Heart left ventricle (tissue), 13 donors: ENCODE data around the gene FZD2.

ENCODE experiments used
- POLR2A ChIP-seq, 2 donors: fragments of 450-650 bp; IDR thresholded peaks; one replicate each; pipeline ENCODE4 v1.6.1; 2017; ENCODE audit warnings: antibody characterized with exemption in 2 of 2, mild to moderate bottlenecking in 2 of 2, moderate library complexity in 2 of 2
- TF ChIP-seq, protein P1 (sequence below), 12 donors: fragments of 200-600 bp; sonication (generic) in 4 of 12; IDR thresholded peaks; one replicate each; pipeline versions ENCODE4 v1.5.0 to v1.8.0; 2018 to 2022; ENCODE audit warnings: antibody characterized with exemption in 12 of 12, mild to moderate bottlenecking in 5 of 12
- donor health status: ischemic (EF 13 %, LVEDD 7.1; RV severe dilation, severe dysfunction).
- donor health status: DM: no; HTN: yes; CAD: no.
- donor health status: DM: no; HTN: no; CAD: no.
- donor health status: ischemic (EF 25% LVEDD 6.9; RV normal size, moderate dysfunction).
- donor health status: ischemic (EF 25% LVEDD 5.7; RV mildly dilated, moderate dysfunction).
- donor health status: ischemic (EF 35%, LVEDD 5.7; RV mildly dilated, moderate dysfunction).
- donor health status: nonischemic (EF 11% LVEDD 7.7; RV severe dilation, severe dysfunction).
- donor health status: DM: yes; HTN: yes; CAD: no.
- donor health status: PGD.
- donor health status: ischemic (EF 29% LVEDD 5.4; RV normal size, mild dysfunction).
- donor health status: nonischemic (EF 23%, LVEDD 6.1; RV moderate dilation, normal function).

DNA sequence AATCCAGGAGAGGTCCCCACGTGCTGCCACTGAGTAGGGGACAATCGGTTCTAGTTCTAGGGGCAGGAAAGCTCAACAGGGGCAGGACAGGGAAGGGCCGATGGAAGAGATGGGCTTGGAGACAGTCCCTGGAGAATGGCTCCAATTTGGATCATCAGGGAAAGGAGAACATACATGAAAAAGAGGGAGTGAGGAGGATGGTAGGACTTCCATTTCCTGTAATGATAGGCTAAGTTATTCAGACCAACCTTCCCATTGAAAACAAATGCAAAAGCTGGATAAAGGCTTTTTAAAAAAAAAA lies 33.7 kb upstream of the FZD2 start:
- no peak for TF ChIP-seq POLR2A (IDR thresholded peaks at IDR 0.05)
- TF ChIP-seq, protein P1, sequence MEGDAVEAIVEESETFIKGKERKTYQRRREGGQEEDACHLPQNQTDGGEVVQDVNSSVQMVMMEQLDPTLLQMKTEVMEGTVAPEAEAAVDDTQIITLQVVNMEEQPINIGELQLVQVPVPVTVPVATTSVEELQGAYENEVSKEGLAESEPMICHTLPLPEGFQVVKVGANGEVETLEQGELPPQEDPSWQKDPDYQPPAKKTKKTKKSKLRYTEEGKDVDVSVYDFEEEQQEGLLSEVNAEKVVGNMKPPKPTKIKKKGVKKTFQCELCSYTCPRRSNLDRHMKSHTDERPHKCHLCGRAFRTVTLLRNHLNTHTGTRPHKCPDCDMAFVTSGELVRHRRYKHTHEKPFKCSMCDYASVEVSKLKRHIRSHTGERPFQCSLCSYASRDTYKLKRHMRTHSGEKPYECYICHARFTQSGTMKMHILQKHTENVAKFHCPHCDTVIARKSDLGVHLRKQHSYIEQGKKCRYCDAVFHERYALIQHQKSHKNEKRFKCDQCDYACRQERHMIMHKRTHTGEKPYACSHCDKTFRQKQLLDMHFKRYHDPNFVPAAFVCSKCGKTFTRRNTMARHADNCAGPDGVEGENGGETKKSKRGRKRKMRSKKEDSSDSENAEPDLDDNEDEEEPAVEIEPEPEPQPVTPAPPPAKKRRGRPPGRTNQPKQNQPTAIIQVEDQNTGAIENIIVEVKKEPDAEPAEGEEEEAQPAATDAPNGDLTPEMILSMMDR (IDR thresholded peaks at IDR 0.05) = no peak
